Measurements from ENCODE around the gene ADAMTS2.

ADAMTS2 gene

GRCh38 chr5:179233909-179234562, 111.2 kb downstream of the ADAMTS2 start:
- no peak overlapping the region for H3K4me3 Mint-ChIP-seq

GRCh38 chr5:179232091-179232735, 113.0 kb downstream of the ADAMTS2 start:
- TF ChIP-seq CTCF (IDR thresholded peaks at IDR 0.05), result no peak
- Mint-ChIP-seq H3K27ac (no peak overlapping the region), H3K9me3 (peaks cover under 1% of the 10 kb centered on the region), H3K27me3 (ENCODE audit: low read depth, poor library complexity) (peaks cover 14% of the 10 kb centered on the region), H3K4me1 (peaks cover 67% of the 10 kb centered on the region), H3K36me3 (ENCODE audit: low read depth) (no peaks in the 10 kb centered on the region), H3K4me3 (no peak overlapping the region)
- no peak for DNase-seq

More at GRCh38 chr5:179233909-179234562, 111.2 kb downstream of the ADAMTS2 start:
- Mint-ChIP-seq H3K9me3 (peaks cover 18% of the 10 kb centered on the region), H3K36me3 (ENCODE audit: low read depth) (no peaks in the 10 kb centered on the region), H3K4me1 (peaks cover 52% of the 10 kb centered on the region), H3K27me3 (ENCODE audit: low read depth, poor library complexity) (peaks cover 23% of the 10 kb centered on the region), H3K27ac (no peak overlapping the region)
- no peak for TF ChIP-seq CTCF (IDR thresholded peaks at IDR 0.05)
- DNase-seq, result no peak

GRCh38 chr5:179231309-179231708, 114.0 kb downstream of the ADAMTS2 start:
- no peak overlapping the region for H3K27ac Mint-ChIP-seq

GRCh38 chr5:179230061-179230461, 115.2 kb downstream of the ADAMTS2 start:
- H3K9me3 Mint-ChIP-seq, result peaks cover 18% of the 10 kb centered on the region
- H3K27me3 Mint-ChIP-seq (ENCODE audit: low read depth, poor library complexity), result peaks cover 9% of the 10 kb centered on the region
- no peak overlapping the region for H3K27ac Mint-ChIP-seq
- H3K4me3 Mint-ChIP-seq, result no peak overlapping the region
- no peak for TF ChIP-seq CTCF (IDR thresholded peaks at IDR 0.05)
- peaks cover 81% of the 10 kb centered on the region for H3K4me1 Mint-ChIP-seq
- peaks cover 6% of the 10 kb centered on the region for H3K36me3 Mint-ChIP-seq (ENCODE audit: low read depth)
- no peak for DNase-seq

More at GRCh38 chr5:179231309-179231708, 114.0 kb downstream of the ADAMTS2 start:
- Mint-ChIP-seq H3K9me3 (peaks cover 6% of the 10 kb centered on the region), H3K27me3 (ENCODE audit: low read depth, poor library complexity) (peaks cover 10% of the 10 kb centered on the region), H3K4me1 (peaks cover 76% of the 10 kb centered on the region), H3K4me3 (no peak overlapping the region), H3K36me3 (ENCODE audit: low read depth) (no peaks in the 10 kb centered on the region)
- DNase-seq, result no peak
- TF ChIP-seq CTCF (IDR thresholded peaks at IDR 0.05), result no peak

- no peak for DNase-seq
- H3K27me3 Mint-ChIP-seq (ENCODE audit: low read depth, poor library complexity), result peaks cover 6% of the 10 kb centered on the region
Measured at GRCh38 chr5:179229331-179229831, 115.9 kb downstream of the ADAMTS2 start.

More at GRCh38 chr5:179229331-179229831, 115.9 kb downstream of the ADAMTS2 start:
- H3K4me1 Mint-ChIP-seq, result peaks cover 77% of the 10 kb centered on the region
- H3K9me3 Mint-ChIP-seq, result peaks cover 25% of the 10 kb centered on the region
- no peak overlapping the region for H3K4me3 Mint-ChIP-seq
- H3K36me3 Mint-ChIP-seq (ENCODE audit: low read depth), result peaks cover 12% of the 10 kb centered on the region
- TF ChIP-seq CTCF (IDR thresholded peaks at IDR 0.05), result no peak
- H3K27ac Mint-ChIP-seq, result no peak overlapping the region
